Activated CD4-positive, alpha-beta T cell treated with anti-CD3 and anti-CD28 coated beads, Interleukin-2, amount 50 U/mL, for 1 hour (primary cell): ENCODE results near the gene IDH3B.
"Not testable (repeated sequence)": the region's sequence is repeated elsewhere in the genome, so short reads cannot be mapped to it uniquely, and the experiment has no call there.

Experiments used
- DNase-seq: peaks from one replicate; pipeline ENCODE4 v3.0.0-alpha.2; 2020

The IDH3B gene

GRCh38 chr20:2694008-2694471 lies 30.0 kb upstream of the IDH3B start:
- no peak for DNase-seq

GRCh38 chr20:2693286-2694007 lies 29.4 kb upstream of the IDH3B start:
- peak; percentile 44 for DNase-seq

- peak; percentile 20 for DNase-seq
Measured at GRCh38 chr20:2692886-2693285, 28.9 kb upstream of the IDH3B start.

DNA sequence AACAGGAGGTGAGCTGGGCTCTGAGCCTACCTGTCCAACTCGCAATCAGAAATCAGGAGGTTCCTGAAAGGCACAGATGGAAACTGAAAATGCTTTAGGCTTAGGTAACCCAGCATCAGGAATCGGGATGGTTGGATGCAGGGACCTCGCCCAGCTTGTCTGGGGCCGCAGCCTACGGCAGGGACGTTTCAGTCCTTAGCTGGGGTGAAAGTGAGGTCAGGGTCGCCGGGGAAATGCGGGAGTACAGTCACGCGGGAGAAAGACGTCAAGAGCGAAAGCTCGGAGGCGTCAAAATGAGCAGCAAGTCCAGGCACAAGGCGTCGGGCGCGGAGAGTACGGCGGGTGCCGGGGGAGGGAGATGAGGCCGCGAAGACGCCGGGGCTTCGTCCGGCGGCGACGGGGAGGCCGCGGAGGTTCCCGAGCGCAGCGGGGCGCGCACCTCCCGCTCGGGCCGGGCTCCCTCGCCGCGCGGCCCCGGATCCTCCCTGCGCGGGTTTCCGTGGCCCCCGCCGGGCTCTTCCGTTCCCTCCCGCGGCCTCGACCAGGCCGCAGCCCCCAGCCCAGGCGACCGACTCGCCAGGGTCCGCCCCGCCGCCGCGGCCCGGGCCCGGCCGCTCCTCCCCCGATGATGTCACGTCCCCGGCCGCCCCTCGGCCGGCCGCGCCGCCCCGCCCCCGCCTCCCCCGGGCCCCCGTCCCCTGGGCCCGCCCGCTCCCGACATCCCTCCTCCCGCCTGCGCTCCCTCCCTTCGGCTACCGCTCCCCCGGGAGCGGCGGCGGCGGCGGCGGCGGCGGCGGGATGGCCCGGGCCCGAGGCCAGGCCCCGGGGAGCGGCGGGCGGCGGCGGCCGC lies 28.2 kb upstream of the IDH3B start, which contains the start of gene EBF4:
Gene EBF4 (plus strand): TSS at position 745 of the 850 bp plus-strand sequence. CDS start 866 bp downstream, outside the sequence.
- no peak for DNase-seq

DNA sequence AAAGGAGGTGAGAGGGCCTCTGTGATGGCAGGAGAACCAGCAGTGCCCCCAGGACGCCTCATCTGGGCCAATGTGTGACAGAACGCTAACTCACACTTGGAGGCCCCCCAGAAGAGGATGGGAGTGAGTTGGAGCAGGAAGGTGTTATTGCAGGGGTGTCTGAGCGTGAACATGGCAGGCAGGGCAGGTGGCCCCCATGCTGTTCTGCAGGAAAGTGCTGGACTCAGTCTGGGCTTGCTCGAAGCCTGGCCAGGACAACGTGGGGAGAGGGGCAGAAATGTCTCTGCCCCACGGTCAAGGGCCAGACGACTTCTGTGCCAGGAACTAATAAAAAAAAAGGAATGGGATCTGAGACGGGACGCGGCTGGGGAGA lies 27.6 kb upstream of the IDH3B start:
- DNase-seq, result no peak

DNA sequence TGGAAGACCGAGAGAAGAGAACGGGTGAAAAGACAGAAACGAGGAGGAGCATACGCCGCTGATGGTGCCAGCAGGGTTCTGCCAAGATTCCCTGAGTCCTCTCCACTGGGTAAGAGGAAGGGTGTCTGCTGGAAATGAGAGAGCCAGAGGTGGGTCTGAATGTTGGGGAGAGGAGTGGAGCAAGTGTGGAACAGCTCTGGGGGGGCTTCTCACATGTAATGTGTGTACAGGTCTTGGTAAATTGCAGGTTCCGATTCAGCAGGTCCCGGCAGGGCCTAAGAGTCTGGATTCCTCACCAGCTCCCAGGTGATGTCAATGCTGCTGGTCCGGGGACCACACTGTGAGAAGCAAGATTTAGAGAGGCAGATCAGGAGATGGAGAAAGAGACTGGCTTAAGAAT lies 27.1 kb upstream of the IDH3B start:
- no peak for DNase-seq

GRCh38 chr20:2690718-2691117 lies 26.7 kb upstream of the IDH3B start:
- no peak for DNase-seq

- no peak for DNase-seq
Measured at GRCh38 chr20:2690213-2690612, 26.2 kb upstream of the IDH3B start.

- DNase-seq, result peak; percentile 78
Measured at GRCh38 chr20:2688041-2688591, 24.1 kb upstream of the IDH3B start.

DNA sequence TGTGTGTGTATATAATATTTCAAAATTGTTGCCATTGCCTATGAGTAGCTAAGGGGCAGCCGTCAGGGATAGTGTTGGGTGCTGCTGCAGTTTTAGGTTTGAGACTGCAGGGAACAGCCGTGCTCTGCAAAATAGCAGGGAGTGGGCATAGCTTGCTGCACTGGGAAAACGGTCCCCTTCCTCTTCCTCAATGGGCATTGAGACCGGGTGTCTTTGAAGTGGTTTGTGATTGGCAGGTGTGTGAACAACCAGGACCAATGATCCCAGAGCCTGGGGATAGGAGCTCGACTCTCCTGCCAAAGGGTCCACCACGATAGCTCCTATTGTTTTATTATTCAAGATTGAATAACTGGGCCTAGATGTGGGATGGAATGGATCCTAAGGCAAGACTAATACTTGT lies 23.5 kb upstream of the IDH3B start:
- no peak for DNase-seq

GRCh38 chr20:2684817-2685216 lies 20.8 kb upstream of the IDH3B start:
- DNase-seq, result not testable (repeated sequence)

DNA sequence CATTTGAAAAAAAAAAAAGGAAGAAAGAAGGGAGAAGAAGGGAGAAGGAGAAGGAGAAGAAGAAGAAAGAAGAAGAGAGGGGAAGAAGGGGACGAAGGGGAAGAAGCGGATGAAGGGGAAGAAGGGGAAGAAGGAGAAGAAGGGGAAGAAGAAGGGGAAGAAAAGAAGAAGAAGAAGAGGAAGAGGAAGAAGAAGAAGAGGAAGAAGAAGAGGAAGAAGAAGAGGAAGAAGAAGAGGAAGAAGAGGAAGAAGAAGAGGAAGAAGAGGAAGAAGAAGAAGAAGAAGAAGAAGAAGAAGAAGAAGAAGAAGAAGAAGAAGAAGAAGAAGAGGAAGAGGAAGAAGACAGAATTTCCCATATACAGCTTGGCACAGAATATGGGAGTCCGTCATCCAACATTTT lies 18.0 kb upstream of the IDH3B start:
- DNase-seq, result not testable (repeated sequence)

DNA sequence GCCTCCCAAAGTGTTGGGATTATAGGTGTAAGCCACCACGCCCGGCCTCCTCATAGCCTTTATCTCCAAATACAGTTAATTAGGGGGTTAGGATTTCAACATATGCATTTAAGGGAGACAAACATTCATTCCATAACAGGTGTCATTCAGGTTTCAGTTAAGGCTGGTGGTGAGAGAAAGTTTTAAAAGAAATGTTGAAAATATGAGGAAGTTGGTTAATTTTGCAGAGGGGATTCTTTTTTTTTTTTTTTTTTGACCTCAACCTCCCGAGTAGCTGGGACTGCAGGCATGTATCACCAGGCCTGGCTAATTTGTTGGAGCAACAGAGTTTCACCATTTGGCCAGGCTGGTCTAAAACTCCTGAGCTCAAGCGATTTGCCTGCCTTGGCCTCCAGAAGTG lies 16.0 kb upstream of the IDH3B start:
- no peak for DNase-seq

GRCh38 chr20:2673453-2673852 lies 9.4 kb upstream of the IDH3B start:
- DNase-seq, result no peak

- no peak for DNase-seq
Measured at GRCh38 chr20:2672446-2672845, 8.4 kb upstream of the IDH3B start.

DNA sequence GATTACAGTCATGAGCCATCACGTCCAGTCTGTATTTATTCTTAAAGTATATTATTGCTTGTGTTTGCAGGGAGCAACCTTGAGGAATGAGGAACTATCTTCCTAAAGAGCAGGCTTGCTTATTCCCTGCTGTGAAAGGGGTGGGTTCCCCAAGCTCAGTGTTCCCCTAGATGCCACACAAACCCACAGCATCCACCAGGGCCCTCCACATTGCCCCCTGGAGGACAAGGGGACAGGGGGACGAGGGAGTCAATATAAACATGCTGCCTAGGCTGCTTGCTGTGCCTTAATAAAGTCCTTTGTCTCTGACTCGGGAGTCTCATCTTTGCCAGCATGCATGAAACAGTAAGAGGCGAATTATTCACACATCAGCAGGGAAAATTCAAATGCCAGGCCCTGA lies 8.0 kb upstream of the IDH3B start:
- DNase-seq, result no peak

GRCh38 chr20:2663364-2663886 lies 591 bp downstream of the IDH3B start:
- DNase-seq, result no peak

- no peak for DNase-seq
Measured at GRCh38 chr20:2659547-2659946, 4.5 kb downstream of the IDH3B start.

- DNase-seq, result no peak
Measured at GRCh38 chr20:2658414-2659354, 5.3 kb downstream of the IDH3B start.

- no peak for DNase-seq
Measured at GRCh38 chr20:2657674-2658073, 6.3 kb downstream of the IDH3B start.

DNA sequence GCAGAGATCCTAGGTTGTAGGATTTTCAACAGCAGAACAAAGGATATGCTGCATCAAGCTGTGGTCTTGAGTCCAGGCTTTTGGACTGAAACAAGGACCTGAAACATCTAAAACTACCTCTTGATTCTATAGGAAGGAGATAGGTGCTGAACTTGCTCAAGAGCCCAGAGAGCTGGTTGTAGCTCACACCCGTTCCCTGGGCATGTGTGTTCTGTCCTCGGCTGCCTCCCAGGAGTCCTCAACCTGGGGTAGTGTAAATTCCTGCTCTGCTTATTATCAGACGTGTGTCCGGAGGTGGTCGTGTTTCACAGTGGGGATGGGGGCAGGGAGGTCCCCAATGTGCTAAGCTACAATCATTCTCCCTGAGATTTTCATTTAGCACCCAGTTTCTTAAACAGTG lies 6.8 kb downstream of the IDH3B start:
- no peak for DNase-seq

- DNase-seq, result no peak
Measured at GRCh38 chr20:2656471-2657117, 7.4 kb downstream of the IDH3B start.
